NCI-H1092 (cell line): ENCODE data around the gene PVALB.

Experiments
- DNase-seq: peaks from one replicate; lab custom pipeline; 2025; lab: John Stamatoyannopoulos, UW

The PVALB gene

GRCh38 chr22:36772451-36772850 lies 44.4 kb downstream of the PVALB start:
- DNase-seq: no peak

GRCh38 chr22:36771356-36772063 lies 45.3 kb downstream of the PVALB start:
- no peak for DNase-seq

GRCh38 chr22:36770513-36771231 lies 46.2 kb downstream of the PVALB start:
- no peak for DNase-seq

- DNase-seq: no peak
Observed at GRCh38 chr22:36769541-36770512, 47.0 kb downstream of the PVALB start.

GRCh38 chr22:36768616-36769015 lies 48.2 kb downstream of the PVALB start:
- DNase-seq: no peak

- no peak for DNase-seq
Observed at GRCh38 chr22:36768141-36768540, 48.7 kb downstream of the PVALB start.

- DNase-seq: no peak
Observed at GRCh38 chr22:36767035-36767775, 49.6 kb downstream of the PVALB start.

- DNase-seq: no peak
Observed at GRCh38 chr22:36765943-36766450, 50.8 kb downstream of the PVALB start.

- no peak for DNase-seq
Observed at GRCh38 chr22:36765131-36765942, 51.5 kb downstream of the PVALB start.

- no peak for DNase-seq
Observed at GRCh38 chr22:36764641-36765040, 52.2 kb downstream of the PVALB start.

- DNase-seq: no peak
Observed at GRCh38 chr22:36764060-36764459, 52.8 kb downstream of the PVALB start.

- DNase-seq: no peak
Observed at GRCh38 chr22:36763576-36763975, 53.3 kb downstream of the PVALB start.

- no peak for DNase-seq
Observed at GRCh38 chr22:36762687-36763260, 54.1 kb downstream of the PVALB start.

- DNase-seq: no peak
Observed at GRCh38 chr22:36761553-36762240, 55.1 kb downstream of the PVALB start.

- no peak for DNase-seq
Observed at GRCh38 chr22:36760786-36761185, 56.0 kb downstream of the PVALB start.

GRCh38 chr22:36759481-36760159 lies 57.2 kb downstream of the PVALB start:
- DNase-seq: no peak

GRCh38 chr22:36758792-36759271 lies 58.0 kb downstream of the PVALB start:
- DNase-seq: no peak

GRCh38 chr22:36757668-36758211 lies 59.1 kb downstream of the PVALB start:
- DNase-seq: peak; percentile 63
